ENCODE measurements around the gene AGPAT3. TPM values are rescaled to one million over a fixed set of nuclear protein-coding genes. Genes with fewer than 3 reads are reported as not detected.

AGPAT3 gene
- total and polyA plus RNA-seq, 2 donors (not counting 3 experiments of a cell fraction or from before 2014, with no cell fraction given) = 39.9 to 76.7 TPM

DNA sequence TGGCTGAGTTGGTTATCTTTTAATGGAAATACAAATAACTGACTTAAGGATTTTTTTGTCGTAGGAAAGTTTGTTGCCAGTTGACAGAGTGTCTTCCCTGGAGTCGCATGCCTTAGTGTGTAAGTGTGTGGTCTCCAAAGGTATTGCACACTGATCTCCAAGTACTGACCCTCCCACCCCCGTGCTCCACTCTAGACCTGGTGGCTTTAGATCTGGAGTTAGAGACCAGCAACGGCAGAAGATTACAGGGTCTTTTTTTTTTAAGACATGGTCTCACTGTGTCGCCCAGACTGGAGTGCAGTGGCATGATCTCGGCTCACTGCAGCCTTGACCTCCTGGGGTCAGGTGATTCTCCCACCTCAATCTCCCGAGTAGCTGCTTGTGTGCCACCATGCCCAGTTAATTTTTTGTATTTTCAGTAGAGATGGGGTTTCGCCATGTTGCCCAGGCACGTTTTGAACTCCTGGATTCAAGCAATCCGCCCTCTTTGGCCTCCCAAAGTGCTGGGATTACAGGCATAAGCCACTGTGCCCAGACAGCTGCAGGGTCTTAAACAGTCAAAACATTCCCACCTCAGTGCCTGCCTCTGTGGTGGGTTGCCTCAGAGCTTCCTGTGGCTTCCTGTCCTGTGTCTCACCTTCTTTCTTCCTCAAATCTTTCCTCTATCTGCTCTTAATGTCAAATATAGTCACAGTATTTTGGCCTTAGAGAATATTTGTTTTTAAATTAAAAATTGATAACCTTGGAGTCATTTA lies 154.0 kb downstream of the AGPAT3 start:
- intact Hi-C loops (cut with micrococcal nuclease) (no loop called here), dilution Hi-C loops (cut with MboI; ENCODE audit: extremely low pct_ligation_motif_present, low sequenced_read_pairs) (no loop called here)
- Histone ChIP-seq H3K9me1 (replicated peaks; ENCODE audit: control insufficient read depth, extremely low read depth, insufficient read depth, low read length) (no peaks in the 10 kb centered on the region), H3K36me3 (ENCODE audit: control insufficient read depth in 2 of 2, extremely low read depth in 1 of 2, insufficient read depth in 2 of 2, low read length in 2 of 2) (no peaks in the 10 kb centered on the region), H3K4me3 (replicated peaks in 1 of 3; ENCODE audit: insufficient read depth in 1 of 3, low read depth in 1 of 3, low read length in 3 of 3) (no peak overlapping the region), H2AFZ (ENCODE audit: low read depth, low read length) (no peak overlapping the region), H3K9me3 (replicated peaks; ENCODE audit: control insufficient read depth, insufficient read depth, low read length) (no peaks in the 10 kb centered on the region), H3K27me3 (ENCODE audit: control insufficient read depth in 2 of 2, insufficient read depth in 2 of 2, low read length in 2 of 2) (no peaks in the 10 kb centered on the region), H3K4me1 (ENCODE audit: control insufficient read depth, extremely low read depth, insufficient read depth, low read length) (no peaks in the 10 kb centered on the region), H3K9ac (replicated peaks; ENCODE audit: extremely low read depth, insufficient read depth, low read length) (no peak overlapping the region), H3K4me2 (ENCODE audit: insufficient read depth, low read length) (no peak overlapping the region), H3K79me2 (ENCODE audit: control insufficient read depth, insufficient read depth, low read length) (peaks cover 90% of the 10 kb centered on the region), H4K20me1 (replicated peaks; ENCODE audit: control insufficient read depth, extremely low read depth, insufficient read depth, low read length) (peaks cover 4% of the 10 kb centered on the region), H3K27ac (ENCODE audit: insufficient read depth, low read depth, low read length) (no peak overlapping the region)
- ChIA-PET CTCF (no interaction called here), POLR2A (no interaction called here)
- no peak for FAIRE-seq
- no TSS peak for BruUV-seq (replicated peaks)
- DNase-seq (ENCODE audit: low read depth, low spot score) = no peak
- no peak for TF ChIP-seq MYC (IDR thresholded peaks at IDR 0.05; ENCODE audit: low read depth, low read length)
- TF ChIP-seq, protein P1, sequence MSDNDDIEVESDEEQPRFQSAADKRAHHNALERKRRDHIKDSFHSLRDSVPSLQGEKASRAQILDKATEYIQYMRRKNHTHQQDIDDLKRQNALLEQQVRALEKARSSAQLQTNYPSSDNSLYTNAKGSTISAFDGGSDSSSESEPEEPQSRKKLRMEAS (IDR thresholded peaks at IDR 0.05; ENCODE audit: insufficient read depth, insufficient read length) = no peak

GRCh38 chr21:44019568-44019958 lies 154.5 kb downstream of the AGPAT3 start:
- Histone ChIP-seq H3K9me3 (replicated peaks; ENCODE audit: control insufficient read depth, insufficient read depth, low read length) (no peaks in the 10 kb centered on the region), H3K9ac (replicated peaks; ENCODE audit: extremely low read depth, insufficient read depth, low read length) (no peak overlapping the region), H3K4me3 (replicated peaks in 1 of 3; ENCODE audit: insufficient read depth in 1 of 3, low read depth in 1 of 3, low read length in 3 of 3) (no peak overlapping the region), H2AFZ (ENCODE audit: low read depth, low read length) (no peak overlapping the region), H3K79me2 (ENCODE audit: control insufficient read depth, insufficient read depth, low read length) (peaks cover 90% of the 10 kb centered on the region), H3K4me1 (ENCODE audit: control insufficient read depth, extremely low read depth, insufficient read depth, low read length) (no peaks in the 10 kb centered on the region), H3K36me3 (ENCODE audit: control insufficient read depth in 2 of 2, extremely low read depth in 1 of 2, insufficient read depth in 2 of 2, low read length in 2 of 2) (no peaks in the 10 kb centered on the region), H3K27ac (ENCODE audit: insufficient read depth, low read depth, low read length) (no peak overlapping the region), H3K27me3 (ENCODE audit: control insufficient read depth in 2 of 2, insufficient read depth in 2 of 2, low read length in 2 of 2) (no peaks in the 10 kb centered on the region), H4K20me1 (replicated peaks; ENCODE audit: control insufficient read depth, extremely low read depth, insufficient read depth, low read length) (peaks cover 4% of the 10 kb centered on the region), H3K4me2 (ENCODE audit: insufficient read depth, low read length) (no peak overlapping the region), H3K9me1 (replicated peaks; ENCODE audit: control insufficient read depth, extremely low read depth, insufficient read depth, low read length) (no peaks in the 10 kb centered on the region)
- no TSS peak for BruUV-seq (replicated peaks)
- dilution Hi-C loops (cut with MboI; ENCODE audit: extremely low pct_ligation_motif_present, low sequenced_read_pairs) = no loop called here
- intact Hi-C loops (cut with micrococcal nuclease) = no loop called here
- POLR2A ChIA-PET = no interaction called here
- DNase-seq (ENCODE audit: low read depth, low spot score) (no peak), FAIRE-seq (no peak)
- CTCF ChIA-PET = no interaction called here
- TF ChIP-seq GATA2 (IDR thresholded peaks at IDR 0.05; ENCODE audit: insufficient read depth, insufficient read length, low read depth, low read length) (no peak), FOS (IDR thresholded peaks at IDR 0.05; ENCODE audit: borderline replicate concordance, insufficient read depth, low read length) (no peak)
